Activated T-helper 1 cell treated with Interleukin-2 at 50 U/mL for 16 hours (primary cell): ENCODE measurements around the gene METTL22.

Experiments
- DNase-seq: peaks from one replicate; pipeline ENCODE4 v3.0.0-alpha.2; 2020; ENCODE audit warnings: low read depth

METTL22 gene

GRCh38 chr16:8594149-8594666 lies 27.3 kb upstream of the METTL22 start:
- no peak for DNase-seq

GRCh38 chr16:8595783-8596182 lies 25.7 kb upstream of the METTL22 start:
- DNase-seq, result no peak

- DNase-seq, result no peak
These were observed 24.9 kb upstream of the METTL22 start for GRCh38 chr16:8596581-8596980.

DNA sequence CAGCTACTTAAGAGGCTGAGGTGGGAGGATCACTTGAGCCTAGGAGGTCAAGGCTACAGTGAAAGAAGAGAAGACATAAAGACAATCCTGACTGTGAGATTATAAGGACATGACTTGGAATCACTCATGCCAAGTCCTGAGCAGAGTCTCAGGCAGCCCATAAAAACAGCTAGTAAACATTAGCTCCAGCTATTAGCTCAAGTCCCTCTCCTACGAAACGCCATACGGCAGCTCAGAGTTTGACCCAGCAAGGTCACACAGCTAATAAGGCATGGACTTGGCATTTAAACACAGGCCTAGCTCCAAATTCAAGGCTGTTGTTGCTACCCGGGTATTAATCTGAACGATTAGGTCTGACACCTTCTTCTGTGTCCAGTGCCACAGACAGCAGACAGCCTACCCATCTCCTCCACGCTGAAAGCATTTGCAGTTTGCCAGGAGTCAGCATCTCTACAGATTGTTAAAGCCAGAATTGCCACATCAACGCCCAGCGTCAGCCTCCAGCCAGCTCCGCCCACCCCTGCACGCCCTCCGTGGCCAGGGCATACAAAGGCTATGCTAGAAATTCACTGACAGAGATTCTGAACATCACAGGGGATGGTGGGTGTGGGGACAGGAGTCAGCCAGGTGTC lies 21.2 kb upstream of the METTL22 start:
- no peak for DNase-seq

DNA sequence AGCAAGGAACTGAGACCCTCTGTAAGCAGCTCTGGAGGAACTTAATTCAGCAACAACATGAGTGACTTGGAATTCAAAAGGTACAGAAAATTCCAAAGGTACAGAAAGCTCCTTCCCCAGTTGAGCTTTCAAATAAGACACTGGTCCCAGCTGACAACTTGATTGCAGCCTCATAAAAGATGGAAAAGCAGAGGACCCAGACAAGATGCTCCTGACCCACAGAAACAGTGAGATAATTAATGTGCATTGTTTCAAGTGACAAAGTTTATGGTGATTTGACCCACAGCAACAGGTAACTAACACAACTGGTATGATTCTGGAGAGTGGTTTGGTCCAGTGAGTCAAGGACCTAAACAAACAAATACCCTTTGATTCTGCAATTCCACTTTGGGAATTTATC lies 15.9 kb upstream of the METTL22 start:
- DNase-seq, result no peak

- DNase-seq, result no peak
These were observed 14.3 kb upstream of the METTL22 start for GRCh38 chr16:8607214-8607613.

GRCh38 chr16:8611122-8611521 lies 10.4 kb upstream of the METTL22 start:
- DNase-seq, result no peak

DNA sequence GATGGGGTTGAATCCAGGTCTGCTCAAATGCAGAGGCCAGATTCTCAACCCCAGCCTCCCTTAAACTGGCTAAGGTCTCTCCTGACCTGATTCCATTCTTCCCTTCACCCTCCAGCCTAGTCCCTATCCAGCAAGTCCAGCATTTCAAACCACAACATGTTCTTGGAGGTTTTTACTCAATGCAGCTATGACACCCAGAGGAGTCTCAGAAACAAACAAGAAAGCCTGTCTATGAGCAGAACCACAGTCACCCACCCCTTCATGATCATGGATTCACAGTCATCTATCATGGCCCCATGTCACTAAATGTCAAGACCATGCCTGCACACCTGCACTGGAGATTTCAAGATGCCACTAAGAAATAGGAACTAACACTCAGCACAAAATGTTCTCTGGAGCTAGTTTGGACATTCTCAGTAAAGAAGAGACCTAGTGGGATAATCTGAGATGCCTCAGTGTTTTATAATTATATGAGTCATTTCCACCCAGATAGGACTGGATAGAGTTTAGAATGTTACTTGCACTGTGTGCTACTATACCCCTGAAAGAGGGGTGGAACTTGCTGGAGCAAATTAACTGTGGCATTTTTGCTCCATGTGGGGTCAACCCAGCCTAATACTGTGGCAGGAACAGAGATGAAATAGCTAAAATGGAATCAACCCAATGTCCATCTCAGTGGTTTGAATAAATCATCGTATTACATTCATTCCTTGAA lies 9.5 kb upstream of the METTL22 start:
- DNase-seq, result no peak

- no peak for DNase-seq
These were observed 7.0 kb upstream of the METTL22 start for GRCh38 chr16:8614435-8615029.

DNA sequence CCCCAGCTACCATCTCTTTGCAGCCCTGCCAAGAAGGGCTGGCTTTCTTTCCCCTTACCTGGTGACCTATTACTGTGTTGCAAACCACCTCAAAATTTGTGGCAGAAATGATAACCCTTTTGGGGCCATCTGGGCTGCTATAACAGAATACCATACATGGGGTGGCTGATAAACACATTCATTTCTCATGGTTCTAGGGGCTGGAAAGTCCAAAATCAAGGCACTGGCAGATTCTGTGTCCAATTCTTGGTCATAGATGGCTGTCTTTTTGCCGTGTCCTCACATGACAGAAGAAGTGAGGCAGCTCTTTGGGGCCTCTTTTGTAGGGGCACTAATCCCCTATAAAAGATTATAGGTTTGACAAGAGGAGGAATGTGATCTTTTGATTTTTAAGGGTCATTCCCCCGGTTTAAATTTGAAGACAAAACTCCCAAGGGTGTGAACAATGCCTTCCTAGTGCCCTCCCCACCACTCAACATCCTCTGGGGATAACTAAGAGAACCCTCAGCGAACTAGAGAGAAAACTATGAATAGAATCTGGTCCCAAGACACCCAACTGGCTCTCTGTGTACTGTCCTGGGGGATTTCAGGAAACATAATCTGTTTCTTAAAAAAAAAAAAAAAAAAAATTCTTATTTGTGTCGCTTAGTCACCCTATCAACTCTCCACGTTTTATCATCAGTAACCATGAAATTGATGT lies 1.7 kb upstream of the METTL22 start:
- DNase-seq, result no peak

DNA sequence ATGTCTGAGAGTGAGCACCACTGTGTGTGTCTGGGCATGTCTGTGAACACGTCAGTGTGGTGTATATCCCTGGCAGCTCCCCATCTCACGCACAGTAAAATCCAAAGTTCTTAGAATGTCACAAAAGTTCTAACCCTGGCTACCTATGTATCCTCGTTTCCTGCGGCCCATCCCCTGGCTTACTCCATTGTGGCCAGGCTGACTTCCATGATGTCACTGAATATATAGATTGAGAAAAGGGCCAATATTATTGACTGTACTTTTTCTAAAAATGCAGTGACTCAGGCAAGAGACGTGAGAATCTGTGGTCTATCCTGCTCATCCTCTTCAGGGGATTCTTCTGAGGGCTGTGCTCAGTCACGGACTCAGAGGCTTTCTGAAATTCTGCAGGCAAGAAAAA lies 963 bp upstream of the METTL22 start:
- DNase-seq, result no peak

- no peak for DNase-seq
These were observed 301 bp upstream of the METTL22 start for GRCh38 chr16:8621222-8621571.

GRCh38 chr16:8622315-8622656 lies 788 bp downstream of the METTL22 start:
- DNase-seq, result no peak

GRCh38 chr16:8623634-8624033 lies 2.1 kb downstream of the METTL22 start:
- DNase-seq, result no peak

DNA sequence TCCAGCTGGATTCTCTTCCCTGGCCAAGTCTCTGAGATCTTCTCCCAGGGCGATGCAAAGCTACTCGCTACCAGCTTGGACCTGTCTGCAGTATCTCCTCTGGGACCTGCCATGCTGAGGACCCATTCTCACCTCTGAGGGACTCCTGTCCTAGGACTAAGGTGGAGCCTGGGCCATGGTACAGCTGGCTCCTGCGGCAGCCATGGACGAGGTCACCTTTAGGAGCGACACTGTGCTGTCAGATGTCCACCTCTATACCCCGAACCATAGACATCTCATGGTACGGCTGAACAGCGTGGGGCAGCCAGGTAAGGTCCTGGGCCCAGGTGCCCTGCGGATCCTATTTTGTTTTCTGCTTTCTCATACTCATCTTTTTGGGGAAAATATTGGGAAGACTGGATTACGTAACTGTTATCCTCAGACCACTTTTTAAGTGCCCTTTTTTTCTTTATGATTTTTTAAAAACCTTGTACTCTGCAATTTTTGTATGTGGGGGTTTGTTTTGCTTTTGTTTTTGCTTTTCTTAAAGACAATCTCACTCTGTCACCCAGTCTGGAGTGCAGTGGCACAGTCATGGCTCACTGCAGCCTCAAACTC lies 4.1 kb downstream of the METTL22 start:
- no peak for DNase-seq

DNA sequence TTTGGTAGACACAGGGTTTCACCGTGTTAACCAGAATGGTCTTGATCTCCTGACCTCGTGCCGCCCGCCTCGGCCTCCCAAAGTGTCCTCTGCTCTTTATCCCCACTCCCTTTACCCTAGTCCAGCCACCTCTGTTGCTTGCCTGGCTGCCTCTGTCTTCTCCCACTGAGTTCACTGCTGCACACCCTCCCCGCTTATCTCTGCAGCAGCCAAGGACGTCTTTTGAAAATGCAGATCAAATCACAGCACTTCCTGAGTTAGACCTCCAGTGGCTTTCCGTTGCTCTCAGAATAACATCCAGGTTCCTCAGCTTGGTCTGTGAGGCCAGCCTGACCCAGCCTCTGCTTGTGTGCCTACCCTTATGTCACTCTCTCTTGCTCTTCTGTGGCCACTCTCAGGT lies 5.4 kb downstream of the METTL22 start:
- DNase-seq, result no peak

DNA sequence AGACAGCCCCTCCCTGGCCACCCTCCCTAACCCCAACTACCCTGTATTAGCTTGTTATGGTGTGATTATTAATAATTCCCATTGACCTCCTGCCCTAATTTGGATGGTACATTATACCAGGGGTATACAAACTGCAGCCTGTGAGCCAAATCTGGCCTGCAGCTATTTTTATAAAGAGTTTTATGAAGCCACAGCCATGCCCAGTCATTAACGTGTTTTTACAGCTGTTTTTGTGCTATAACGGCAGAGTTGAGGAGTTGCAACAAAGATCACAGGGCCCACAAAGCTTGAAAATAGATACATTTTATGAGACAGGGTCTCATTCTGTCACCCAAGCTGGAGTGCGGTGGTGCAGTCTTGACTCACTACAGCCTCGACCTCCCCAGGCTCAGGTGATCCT lies 6.0 kb downstream of the METTL22 start:
- no peak for DNase-seq

GRCh38 chr16:8628981-8629725 lies 7.7 kb downstream of the METTL22 start:
- DNase-seq, result no peak

DNA sequence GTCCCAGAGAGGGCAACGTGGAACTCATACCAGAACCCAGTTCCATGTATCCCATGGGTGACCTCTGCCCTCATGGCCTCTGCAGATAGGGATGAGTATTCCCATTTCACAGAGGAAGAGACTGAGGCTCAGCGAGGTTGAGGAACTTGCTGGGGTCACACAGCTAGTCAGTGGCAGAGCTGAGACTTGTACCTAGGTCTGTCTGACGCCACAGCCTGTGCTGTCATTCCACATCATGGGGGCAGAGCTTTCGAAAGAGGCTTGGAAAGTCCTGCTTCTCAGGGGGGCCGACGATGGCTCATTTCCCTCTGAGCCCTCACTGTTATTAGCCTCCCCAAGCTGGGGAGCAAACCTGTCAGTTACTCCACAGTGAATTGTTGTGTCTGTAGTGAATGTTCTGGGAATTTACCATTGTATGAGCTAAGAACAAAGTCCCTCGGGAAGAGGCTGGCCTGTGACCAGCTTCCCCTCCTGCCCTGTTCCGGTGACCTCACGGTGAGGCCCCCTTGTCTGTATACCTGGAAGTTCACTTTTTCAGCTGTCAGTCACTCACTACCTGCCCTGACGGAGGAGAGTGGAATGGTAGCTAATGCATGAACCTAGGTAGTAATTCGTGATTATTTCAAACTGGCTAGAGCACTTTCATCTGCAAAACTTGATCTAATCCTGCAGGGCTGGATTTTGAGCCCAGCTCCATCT lies 8.9 kb downstream of the METTL22 start:
- no peak for DNase-seq

DNA sequence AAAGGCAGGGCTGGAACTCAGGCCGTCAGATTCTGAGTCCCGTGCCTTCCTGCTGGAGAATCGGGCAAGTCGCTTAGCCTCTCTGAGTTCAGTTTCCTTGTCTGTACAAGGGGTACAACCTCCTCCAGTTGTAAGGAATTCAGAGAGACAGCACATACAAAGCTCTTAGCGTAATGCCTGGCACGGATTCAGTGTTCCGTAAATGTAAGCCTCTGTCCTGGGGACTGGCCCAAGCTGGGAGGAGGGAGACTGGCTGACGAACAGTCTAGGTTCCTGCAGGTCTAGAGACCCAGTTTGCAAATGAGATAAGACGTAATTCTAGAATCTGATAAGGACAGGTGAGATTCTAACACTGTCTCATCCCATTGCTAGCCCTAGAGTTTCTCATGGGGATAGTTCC lies 9.9 kb downstream of the METTL22 start:
- DNase-seq, result no peak

GRCh38 chr16:8631818-8632465 lies 10.4 kb downstream of the METTL22 start:
- DNase-seq, result no peak
